ENCODE results near the gene GMDS. TPM values are rescaled to one million over a fixed set of nuclear protein-coding genes. Genes with fewer than 3 reads are reported as not detected.

GMDS gene
- total and polyA plus RNA-seq, 2 of the 13 experiments (the other 11 are each of a cell fraction or from before 2014, with no cell fraction given) = 64.4 to 112 TPM

DNA sequence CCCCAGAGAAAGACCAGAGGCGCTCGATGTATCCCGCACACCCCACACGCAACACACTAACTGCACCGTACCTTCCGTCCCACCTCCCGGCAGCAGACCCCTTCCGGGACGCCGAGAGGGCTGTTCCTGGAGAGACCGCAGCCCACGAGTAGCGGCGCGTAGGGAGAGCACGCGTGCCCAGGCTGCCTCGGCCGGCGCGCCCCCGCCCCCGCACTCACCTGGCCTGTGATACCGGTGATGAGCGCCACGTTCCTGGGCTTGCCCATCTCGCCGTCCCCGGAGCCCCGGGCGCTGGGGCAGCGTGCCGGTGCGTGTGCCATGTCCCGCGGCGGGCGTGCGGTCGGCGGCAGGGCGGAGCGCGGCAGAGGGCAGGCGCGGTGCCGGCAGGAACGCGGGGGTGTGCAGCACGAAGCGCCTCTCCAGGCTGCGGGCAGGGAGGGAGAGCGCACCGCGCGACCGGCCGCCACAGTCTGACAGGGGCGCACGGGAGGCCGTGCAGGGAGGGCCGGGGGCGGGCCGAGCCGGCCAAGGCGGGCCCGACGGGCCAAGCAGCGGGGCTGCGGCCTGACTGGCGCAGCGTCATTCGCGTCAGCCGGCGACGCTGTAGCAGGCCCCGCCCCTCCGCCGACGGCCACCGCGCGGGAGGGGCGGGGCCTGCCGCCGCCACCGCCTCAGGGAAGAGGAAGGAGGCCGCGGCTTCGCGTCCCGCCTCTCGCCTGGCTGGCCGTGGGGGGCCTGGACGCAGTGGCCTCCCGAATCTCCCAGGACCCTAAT, at the start of gene GMDS (continued):
- TF ChIP-seq BCLAF1 (IDR thresholded peaks at IDR 0.05) = no peak
- peak; percentile 83; the same call in 1 of the 2 replicates for TF ChIP-seq ZSCAN22 (CRISPR knock-in tag; IDR thresholded peaks at IDR 0.05)
- no peak for TF ChIP-seq TBX2 (CRISPR knock-in tag; IDR thresholded peaks at IDR 0.05; ENCODE audit: borderline replicate concordance)
- peak; percentile 95 for TF ChIP-seq HES4 (CRISPR knock-in tag; IDR thresholded peaks at IDR 0.05; ENCODE audit: borderline replicate concordance)
- peak; percentile 95 for TF ChIP-seq TOPORS (CRISPR knock-in tag; IDR thresholded peaks at IDR 0.05)
- TF ChIP-seq, protein P1, sequence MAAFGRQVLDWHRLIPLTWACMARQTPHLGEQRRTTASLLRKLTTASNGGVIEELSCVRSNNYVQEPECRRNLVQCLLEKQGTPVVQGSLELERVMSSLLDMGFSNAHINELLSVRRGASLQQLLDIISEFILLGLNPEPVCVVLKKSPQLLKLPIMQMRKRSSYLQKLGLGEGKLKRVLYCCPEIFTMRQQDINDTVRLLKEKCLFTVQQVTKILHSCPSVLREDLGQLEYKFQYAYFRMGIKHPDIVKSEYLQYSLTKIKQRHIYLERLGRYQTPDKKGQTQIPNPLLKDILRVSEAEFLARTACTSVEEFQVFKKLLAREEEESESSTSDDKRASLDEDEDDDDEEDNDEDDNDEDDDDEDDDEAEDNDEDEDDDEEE (CRISPR knock-in tag; IDR thresholded peaks at IDR 0.05) = 0 out of 2 replicates have a peak, but pooled peaks have one; percentile 50
- no peak; the same call in 1 of the 2 replicates for TF ChIP-seq ZBTB4 (CRISPR knock-in tag; IDR thresholded peaks at IDR 0.05; ENCODE audit: borderline replicate concordance)
- peak; percentile 89 for TF ChIP-seq ZNF225 (CRISPR knock-in tag; IDR thresholded peaks at IDR 0.05)
- TF ChIP-seq ZBTB38 (CRISPR knock-in tag; IDR thresholded peaks at IDR 0.05) = peak; percentile 87
- TF ChIP-seq PPARG (CRISPR knock-in tag; conservative IDR thresholded peaks at IDR 0.05) = no peak; the same call in 1 of the 2 replicates
- TF ChIP-seq FOXO4 (CRISPR knock-in tag; conservative IDR thresholded peaks at IDR 0.05) = no peak
- no peak for TF ChIP-seq PCBP2 (optimal IDR thresholded peaks at IDR 0.05; ENCODE audit: low read depth, low read length, poor library complexity, severe bottlenecking)
- TF ChIP-seq MTF2 (CRISPR knock-in tag; IDR thresholded peaks at IDR 0.05; ENCODE audit: borderline replicate concordance) = no peak
- TF ChIP-seq ZFY (CRISPR knock-in tag; IDR thresholded peaks at IDR 0.05) = peak; percentile 87
- TF ChIP-seq, protein P2, sequence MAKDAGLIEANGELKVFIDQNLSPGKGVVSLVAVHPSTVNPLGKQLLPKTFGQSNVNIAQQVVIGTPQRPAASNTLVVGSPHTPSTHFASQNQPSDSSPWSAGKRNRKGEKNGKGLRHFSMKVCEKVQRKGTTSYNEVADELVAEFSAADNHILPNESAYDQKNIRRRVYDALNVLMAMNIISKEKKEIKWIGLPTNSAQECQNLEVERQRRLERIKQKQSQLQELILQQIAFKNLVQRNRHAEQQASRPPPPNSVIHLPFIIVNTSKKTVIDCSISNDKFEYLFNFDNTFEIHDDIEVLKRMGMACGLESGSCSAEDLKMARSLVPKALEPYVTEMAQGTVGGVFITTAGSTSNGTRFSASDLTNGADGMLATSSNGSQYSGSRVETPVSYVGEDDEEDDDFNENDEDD (CRISPR knock-in tag; IDR thresholded peaks at IDR 0.05; ENCODE audit: borderline replicate concordance) = peak; percentile 80; the same call in 1 of the 2 replicates
- no peak for TF ChIP-seq MBD4 (IDR thresholded peaks at IDR 0.05; ENCODE audit: borderline replicate concordance, low read length)
- TF ChIP-seq, protein P3, sequence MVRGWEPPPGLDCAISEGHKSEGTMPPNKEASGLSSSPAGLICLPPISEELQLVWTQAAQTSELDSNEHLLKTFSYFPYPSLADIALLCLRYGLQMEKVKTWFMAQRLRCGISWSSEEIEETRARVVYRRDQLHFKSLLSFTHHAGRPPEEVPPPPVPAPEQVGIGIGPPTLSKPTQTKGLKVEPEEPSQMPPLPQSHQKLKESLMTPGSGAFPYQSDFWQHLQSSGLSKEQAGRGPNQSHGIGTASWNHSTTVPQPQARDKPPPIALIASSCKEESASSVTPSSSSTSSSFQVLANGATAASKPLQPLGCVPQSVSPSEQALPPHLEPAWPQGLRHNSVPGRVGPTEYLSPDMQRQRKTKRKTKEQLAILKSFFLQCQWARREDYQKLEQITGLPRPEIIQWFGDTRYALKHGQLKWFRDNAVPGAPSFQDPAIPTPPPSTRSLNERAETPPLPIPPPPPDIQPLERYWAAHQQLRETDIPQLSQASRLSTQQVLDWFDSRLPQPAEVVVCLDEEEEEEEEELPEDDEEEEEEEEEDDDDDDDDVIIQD (CRISPR knock-in tag; IDR thresholded peaks at IDR 0.05; ENCODE audit: low read depth) = no peak
